22Rv1 (cell line): ENCODE results near the gene FBXL7.

Source experiments
- H3K27ac ChIP-seq: fragments of 450-650 bp; 2 replicates; pipeline ENCODE4 v1.5.1; 2017
- ZFX ChIP-seq: fragments of 450-650 bp; IDR thresholded peaks from 2 replicates; pipeline ENCODE4 v1.6.1; 2017; ENCODE audit warnings: antibody characterized with exemption, borderline replicate concordance
- TF ChIP-seq, protein P1 (sequence below): fragments of 450-650 bp; IDR thresholded peaks from 2 replicates; pipeline ENCODE4 v1.5.1; 2017; ENCODE audit warnings: mild to moderate bottlenecking

FBXL7 gene

GRCh38 chr5:15786884-15787283, 286.9 kb downstream of the FBXL7 start:
- no peak for TF ChIP-seq ZFX
- TF ChIP-seq, protein P1, sequence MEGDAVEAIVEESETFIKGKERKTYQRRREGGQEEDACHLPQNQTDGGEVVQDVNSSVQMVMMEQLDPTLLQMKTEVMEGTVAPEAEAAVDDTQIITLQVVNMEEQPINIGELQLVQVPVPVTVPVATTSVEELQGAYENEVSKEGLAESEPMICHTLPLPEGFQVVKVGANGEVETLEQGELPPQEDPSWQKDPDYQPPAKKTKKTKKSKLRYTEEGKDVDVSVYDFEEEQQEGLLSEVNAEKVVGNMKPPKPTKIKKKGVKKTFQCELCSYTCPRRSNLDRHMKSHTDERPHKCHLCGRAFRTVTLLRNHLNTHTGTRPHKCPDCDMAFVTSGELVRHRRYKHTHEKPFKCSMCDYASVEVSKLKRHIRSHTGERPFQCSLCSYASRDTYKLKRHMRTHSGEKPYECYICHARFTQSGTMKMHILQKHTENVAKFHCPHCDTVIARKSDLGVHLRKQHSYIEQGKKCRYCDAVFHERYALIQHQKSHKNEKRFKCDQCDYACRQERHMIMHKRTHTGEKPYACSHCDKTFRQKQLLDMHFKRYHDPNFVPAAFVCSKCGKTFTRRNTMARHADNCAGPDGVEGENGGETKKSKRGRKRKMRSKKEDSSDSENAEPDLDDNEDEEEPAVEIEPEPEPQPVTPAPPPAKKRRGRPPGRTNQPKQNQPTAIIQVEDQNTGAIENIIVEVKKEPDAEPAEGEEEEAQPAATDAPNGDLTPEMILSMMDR, result no peak
- no peak overlapping the region for H3K27ac ChIP-seq

- no peak overlapping the region for H3K27ac ChIP-seq
These were observed 287.7 kb downstream of the FBXL7 start for GRCh38 chr5:15787681-15788080.

GRCh38 chr5:15789642-15790041, 289.7 kb downstream of the FBXL7 start:
- TF ChIP-seq, protein P1, result no peak
- no peak for TF ChIP-seq ZFX

More at GRCh38 chr5:15787681-15788080, 287.7 kb downstream of the FBXL7 start:
- TF ChIP-seq, protein P1, result no peak
- TF ChIP-seq ZFX, result no peak

GRCh38 chr5:15790446-15791018, 290.6 kb downstream of the FBXL7 start:
- H3K27ac ChIP-seq, result no peak overlapping the region
- TF ChIP-seq, protein P1, result no peak

More at GRCh38 chr5:15789642-15790041, 289.7 kb downstream of the FBXL7 start:
- no peak overlapping the region for H3K27ac ChIP-seq

- TF ChIP-seq, protein P1, result peak; percentile 36; the same call in 1 of the 2 replicates
- no peak for TF ChIP-seq ZFX
- no peak overlapping the region for H3K27ac ChIP-seq
These were observed 291.3 kb downstream of the FBXL7 start for GRCh38 chr5:15791274-15791673.

DNA sequence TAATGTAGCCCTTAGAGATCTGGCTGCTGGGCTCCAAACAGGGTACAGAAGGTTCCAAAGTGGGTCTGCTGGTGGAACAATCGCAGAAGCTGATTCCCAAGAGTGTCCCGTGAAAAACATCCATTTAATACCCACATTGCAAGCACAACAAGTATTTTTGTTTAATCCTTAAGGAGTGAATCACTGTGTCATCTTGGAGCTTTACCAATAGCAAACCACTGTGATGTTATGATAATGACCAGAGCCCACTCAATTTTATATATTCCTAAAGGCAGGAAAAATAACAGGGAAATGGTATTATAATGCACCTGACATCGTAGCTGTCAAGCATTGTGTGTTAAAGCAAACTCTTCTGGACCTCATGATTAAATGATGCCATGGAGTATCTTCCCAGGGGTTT, 291.9 kb downstream of the FBXL7 start:
- TF ChIP-seq, protein P1, result no peak
- no peak for TF ChIP-seq ZFX
- H3K27ac ChIP-seq, result no peak overlapping the region

DNA sequence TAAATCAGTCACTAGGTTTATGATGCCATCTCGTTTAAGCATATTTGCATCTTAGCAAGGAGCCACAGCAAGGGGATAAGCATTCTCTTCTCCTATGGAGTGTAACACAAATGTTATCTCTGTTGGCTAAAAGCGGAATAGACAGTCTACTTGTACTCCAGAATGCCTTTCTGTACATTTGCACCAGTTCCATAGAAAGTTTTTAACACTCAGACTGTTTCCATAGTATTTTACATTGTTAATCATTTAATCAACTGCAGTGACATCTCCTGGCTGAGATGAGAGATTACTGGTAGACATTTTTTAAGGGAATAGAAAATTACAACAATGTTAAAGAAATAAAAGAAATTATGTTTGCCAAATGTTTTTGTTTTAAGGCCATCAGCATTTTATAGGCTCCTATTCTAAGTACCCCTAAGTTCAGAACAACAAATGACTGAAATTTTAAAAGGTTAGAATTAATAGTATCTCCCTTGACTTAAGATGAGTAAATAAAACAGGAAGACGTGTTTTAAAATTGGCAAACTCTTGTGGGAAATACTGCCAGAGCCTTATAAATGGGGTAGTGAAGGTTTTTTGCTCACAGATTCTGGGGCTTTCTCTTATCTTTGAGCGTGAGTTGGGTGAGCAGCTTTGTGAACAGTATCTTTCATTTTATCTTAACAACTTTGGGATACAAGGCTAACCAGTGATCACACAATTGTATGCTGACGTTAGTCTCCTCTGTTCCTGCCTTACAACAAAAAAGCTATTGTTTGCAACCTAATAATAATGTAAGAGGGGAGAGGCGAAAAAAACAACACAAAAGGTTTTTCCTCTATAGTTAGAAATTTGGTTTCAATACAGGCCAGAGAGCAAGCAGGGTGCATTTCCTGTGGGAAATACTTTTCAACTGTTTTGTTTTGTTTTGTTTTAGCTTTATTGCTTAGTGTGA, 294.3 kb downstream of the FBXL7 start:
- TF ChIP-seq ZFX, result no peak
- TF ChIP-seq, protein P1, result peak; percentile 64
- H3K27ac ChIP-seq, result no peak overlapping the region
